Suprapubic skin (tissue), 4 donors: Measurements from ENCODE around the gene PTPRJ.

Source experiments
- EP300 ChIP-seq: sonication (generic); formaldehyde crosslinking; IDR thresholded peaks from one replicate; pipeline ENCODE4 v1.6.1; 2017; ENCODE audit warnings: antibody characterized with exemption
- POLR2A ChIP-seq, 2 donors: fragments of 450-650 bp; IDR thresholded peaks; one replicate each; pipeline ENCODE4 v1.6.1; 2017; ENCODE audit warnings: antibody characterized with exemption in 2 of 2, mild to moderate bottlenecking in 2 of 2, moderate library complexity in 2 of 2
- POLR2AphosphoS5 ChIP-seq, 3 donors: sonication (generic); formaldehyde crosslinking; IDR thresholded peaks; one replicate each; pipeline ENCODE4 v1.6.1; 2017; ENCODE audit warnings: antibody characterized with exemption in 3 of 3
- TF ChIP-seq, protein P1 (sequence below), 2 donors: fragments of 200-600 bp in 1 of 2; fragments of 450-650 bp in 1 of 2; sonication (generic) in 1 of 2; IDR thresholded peaks; one replicate each; pipeline ENCODE4 v1.5.1; 2016 to 2019; ENCODE audit warnings: antibody characterized with exemption in 2 of 2, mild to moderate bottlenecking in 1 of 2, moderate library complexity in 1 of 2

DNA sequence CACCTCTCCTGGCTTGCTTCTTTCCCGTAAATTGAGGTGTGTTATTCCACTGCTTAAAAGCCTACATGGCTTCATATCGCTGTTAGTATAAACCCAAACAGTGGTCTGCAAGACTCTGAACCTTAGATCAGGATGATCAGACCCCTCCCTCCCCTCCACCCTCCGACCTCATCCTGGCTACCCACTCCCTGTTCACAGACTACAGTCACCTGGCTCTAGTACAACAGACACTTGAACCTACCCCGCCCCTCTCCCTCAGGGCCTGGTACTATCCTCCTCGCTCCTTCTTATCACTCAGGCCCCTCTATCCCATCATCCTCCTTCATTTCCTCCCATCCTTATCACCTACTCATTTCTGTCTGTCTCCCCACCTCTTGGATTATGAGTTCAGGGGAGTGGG is 20.1 kb downstream of the PTPRJ start:
- TF ChIP-seq POLR2A (IDR thresholded peaks at IDR 0.05) (no peak), POLR2AphosphoS5 (IDR thresholded peaks at IDR 0.05) (no peak), EP300 (no peak)
- TF ChIP-seq, protein P1, sequence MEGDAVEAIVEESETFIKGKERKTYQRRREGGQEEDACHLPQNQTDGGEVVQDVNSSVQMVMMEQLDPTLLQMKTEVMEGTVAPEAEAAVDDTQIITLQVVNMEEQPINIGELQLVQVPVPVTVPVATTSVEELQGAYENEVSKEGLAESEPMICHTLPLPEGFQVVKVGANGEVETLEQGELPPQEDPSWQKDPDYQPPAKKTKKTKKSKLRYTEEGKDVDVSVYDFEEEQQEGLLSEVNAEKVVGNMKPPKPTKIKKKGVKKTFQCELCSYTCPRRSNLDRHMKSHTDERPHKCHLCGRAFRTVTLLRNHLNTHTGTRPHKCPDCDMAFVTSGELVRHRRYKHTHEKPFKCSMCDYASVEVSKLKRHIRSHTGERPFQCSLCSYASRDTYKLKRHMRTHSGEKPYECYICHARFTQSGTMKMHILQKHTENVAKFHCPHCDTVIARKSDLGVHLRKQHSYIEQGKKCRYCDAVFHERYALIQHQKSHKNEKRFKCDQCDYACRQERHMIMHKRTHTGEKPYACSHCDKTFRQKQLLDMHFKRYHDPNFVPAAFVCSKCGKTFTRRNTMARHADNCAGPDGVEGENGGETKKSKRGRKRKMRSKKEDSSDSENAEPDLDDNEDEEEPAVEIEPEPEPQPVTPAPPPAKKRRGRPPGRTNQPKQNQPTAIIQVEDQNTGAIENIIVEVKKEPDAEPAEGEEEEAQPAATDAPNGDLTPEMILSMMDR (IDR thresholded peaks at IDR 0.05) = no peak
